Lower leg skin (tissue), 4 donors: ENCODE data around the gene SLC4A2. TPM values are rescaled to one million over a fixed set of nuclear protein-coding genes. Genes with fewer than 3 reads are reported as not detected.

Source experiments
- DNase-seq, 2 donors: peaks; one replicate each; pipeline ENCODE4 v3.0.0-alpha.2; 2019; ENCODE audit warnings: low spot score in 2 of 2
- H3K4me3 ChIP-seq: fragments of 200-600 bp; sonication (generic); 2 replicates; pipeline ENCODE4 v1.5.1; 2017; ENCODE audit warnings: mild to moderate bottlenecking, low read depth; ENCODE audit not compliant: poor library complexity, severe bottlenecking
- CTCF ChIP-seq, 3 donors: fragments of 450-650 bp; IDR thresholded peaks; one replicate each; pipeline ENCODE4 v1.5.1; 2016; ENCODE audit warnings: antibody characterized with exemption in 3 of 3, mild to moderate bottlenecking in 3 of 3, moderate library complexity in 2 of 3
- POLR2A ChIP-seq, 2 donors: fragments of 450-650 bp; IDR thresholded peaks; one replicate each; pipeline ENCODE4 v1.6.1; 2016 to 2017; ENCODE audit warnings: antibody characterized with exemption in 2 of 2, mild to moderate bottlenecking in 1 of 2, moderate library complexity in 1 of 2
- WGBS, 2 donors: methylation state at CpG; one replicate each; pipeline ENCODE4 v1.1.5; 2018; 5-methylcytosine and 5-hydroxymethylcytosine counted together
- intact Hi-C: fragments of 100-400 bp; cut with DNase I; formaldehyde crosslinking; loops from one replicate; pipeline ENCODE4 v1.15.0; 2023; ENCODE audit warnings: low total_unique reads
- total RNA-seq, 4 donors: library from RNA; depleted of rRNA; stranded (reverse); fragments of >200 nt; gene quantifications; one replicate each; pipeline ENCODE4 v1.1.0, GENCODE V29; 2016

The SLC4A2 gene
- total RNA-seq, 4 donors from 2014 or later = 56.3 to 83.5 (median 67.7) TPM

GRCh38 chr7:151058781-151059366 is 515 bp upstream of the SLC4A2 start:
- intact Hi-C loops = no loop called here
- H3K4me3 ChIP-seq = peak overlapping the region; percentile 68
- 2 to 3% methylated on average over 18 of the region's 18 CpGs for WGBS, 2 donors
- no peak for DNase-seq
- TF ChIP-seq POLR2A (IDR thresholded peaks at IDR 0.05) (no peak), CTCF (IDR thresholded peaks at IDR 0.05) (no peak)

DNA sequence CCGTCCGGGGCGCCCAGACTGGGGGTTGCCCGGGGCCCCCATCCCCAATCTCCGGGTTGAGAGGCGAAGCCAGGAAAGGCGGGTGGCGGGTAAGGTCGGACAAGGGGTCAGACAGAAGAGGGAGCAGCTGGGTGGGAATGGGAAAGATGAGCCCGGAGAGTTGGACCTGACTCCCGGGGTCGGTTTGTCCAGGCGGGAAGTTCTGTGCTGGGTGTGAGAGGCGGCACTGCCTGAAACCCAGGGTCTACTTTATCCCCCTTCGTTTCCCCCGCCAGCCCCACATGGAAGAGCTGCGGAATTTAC is 675 bp downstream of the SLC4A2 start:
- no peak for DNase-seq
- 0 to 1% methylated on average over 13 to 17 of the region's 17 CpGs for WGBS, 2 donors
- intact Hi-C loops = no loop called here
- no peak for TF ChIP-seq CTCF (IDR thresholded peaks at IDR 0.05)
- TF ChIP-seq POLR2A (IDR thresholded peaks at IDR 0.05) = no peak
- peak overlapping the region; percentile 68 for H3K4me3 ChIP-seq

GRCh38 chr7:151060416-151061212 is 1.2 kb downstream of the SLC4A2 start:
- TF ChIP-seq POLR2A (IDR thresholded peaks at IDR 0.05) = no peak
- TF ChIP-seq CTCF (IDR thresholded peaks at IDR 0.05) = no peak
- intact Hi-C loops = no loop called here
- peak overlapping the region; percentile 68 for H3K4me3 ChIP-seq
- DNase-seq = no peak
- WGBS, 2 donors = 9 to 11% methylated on average over 21 of the region's 21 CpGs

GRCh38 chr7:151061213-151062110 is 2.1 kb downstream of the SLC4A2 start:
- WGBS, 2 donors = 67 to 74% methylated on average over 29 to 33 of the region's 33 CpGs
- no peak overlapping the region for H3K4me3 ChIP-seq
- intact Hi-C loops = no loop called here

DNA sequence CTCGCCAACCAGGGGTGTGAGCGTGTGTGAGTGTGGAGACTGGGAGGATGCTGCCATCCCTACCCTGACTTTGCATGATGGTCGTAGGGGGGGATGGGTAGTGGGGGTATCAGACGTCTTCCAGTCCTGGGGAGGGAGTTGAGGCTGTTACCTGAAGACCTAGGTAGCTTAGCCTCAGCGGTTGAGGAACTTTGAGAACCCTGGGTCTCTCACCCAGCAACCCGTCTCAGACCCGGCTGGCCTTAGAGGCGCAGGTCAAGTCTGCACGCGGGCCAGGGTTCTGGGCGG is 2.7 kb downstream of the SLC4A2 start:
- no peak overlapping the region for H3K4me3 ChIP-seq
- no peak for DNase-seq
- 73 to 81% methylated on average over 8 to 10 of the region's 11 CpGs for WGBS, 2 donors
- intact Hi-C loops = no loop called here
- TF ChIP-seq POLR2A (IDR thresholded peaks at IDR 0.05) (no peak), CTCF (IDR thresholded peaks at IDR 0.05) (no peak)

More at GRCh38 chr7:151061213-151062110, 2.1 kb downstream of the SLC4A2 start:
- TF ChIP-seq POLR2A (IDR thresholded peaks at IDR 0.05) = no peak
- no peak for TF ChIP-seq CTCF (IDR thresholded peaks at IDR 0.05)
- DNase-seq = no peak
